NCI-H1436 treated with DMSO at 0.1 percent for 48 hours (cell line): ENCODE results near the gene GPR32.
"Not testable (repeated sequence)": the region's sequence is repeated elsewhere in the genome, so short reads cannot be mapped to it uniquely, and the experiment has no call there.

Experiments
- DNase-seq: peaks from one replicate; lab custom pipeline; 2025; lab: John Stamatoyannopoulos, UW

Gene GPR32

GRCh38 chr19:50780753-50781435, 10.6 kb downstream of the GPR32 start:
- DNase-seq = no peak

- DNase-seq = not testable (repeated sequence)
These were observed 13.5 kb downstream of the GPR32 start for GRCh38 chr19:50783848-50784152.

DNA sequence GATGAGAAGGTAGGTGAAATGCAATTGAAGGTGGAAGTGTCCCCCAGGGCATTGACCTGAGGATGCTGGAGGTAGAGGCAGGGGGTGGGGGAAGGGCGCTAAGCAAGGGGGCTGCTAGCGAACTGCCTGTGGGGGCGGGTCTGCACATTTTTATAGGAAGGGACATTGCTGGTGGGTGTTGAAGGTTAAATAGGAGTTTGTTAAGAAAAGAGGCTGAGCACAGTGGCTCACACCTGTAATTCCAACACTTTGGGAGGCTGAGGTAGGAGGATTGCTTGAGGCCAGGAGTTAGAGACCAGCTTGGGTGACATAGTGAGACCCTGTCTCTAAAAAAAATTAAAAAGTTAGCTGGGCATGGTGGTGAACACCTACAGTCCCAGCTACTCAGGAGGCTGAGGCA, 14.4 kb downstream of the GPR32 start:
- no peak for DNase-seq

DNA sequence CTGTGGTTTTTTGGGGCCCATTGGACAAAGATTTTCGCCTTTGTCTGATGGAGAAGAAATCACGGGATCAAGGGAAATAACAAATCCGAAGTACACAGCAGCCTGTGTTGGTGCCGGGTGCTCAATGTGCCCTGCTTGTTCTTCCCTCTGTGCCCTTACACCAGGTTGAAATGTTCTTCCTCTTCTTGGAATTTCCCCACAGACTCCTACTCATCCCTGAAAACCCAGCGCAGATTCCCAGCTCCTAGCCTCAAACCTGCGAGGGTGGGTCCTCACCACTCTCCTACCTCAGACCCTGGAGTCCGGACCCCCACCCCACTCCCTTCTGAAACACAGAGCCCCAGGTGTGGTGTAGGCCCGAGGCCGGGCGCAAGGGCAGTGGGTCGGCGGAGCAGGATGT, 15.1 kb downstream of the GPR32 start:
- no peak for DNase-seq

- DNase-seq = no peak
These were observed 20.1 kb downstream of the GPR32 start, which contains the start of gene ACP4 for GRCh38 chr19:50790396-50790795. ACP4 (plus strand) TSS chr19:50790415; CDS start chr19:50790415, 0 bp downstream.

- DNase-seq = no peak
These were observed 20.7 kb downstream of the GPR32 start for GRCh38 chr19:50790922-50791467.

GRCh38 chr19:50791594-50792271, 21.5 kb downstream of the GPR32 start:
- DNase-seq = no peak

GRCh38 chr19:50792272-50793250, 22.3 kb downstream of the GPR32 start:
- DNase-seq = no peak

DNA sequence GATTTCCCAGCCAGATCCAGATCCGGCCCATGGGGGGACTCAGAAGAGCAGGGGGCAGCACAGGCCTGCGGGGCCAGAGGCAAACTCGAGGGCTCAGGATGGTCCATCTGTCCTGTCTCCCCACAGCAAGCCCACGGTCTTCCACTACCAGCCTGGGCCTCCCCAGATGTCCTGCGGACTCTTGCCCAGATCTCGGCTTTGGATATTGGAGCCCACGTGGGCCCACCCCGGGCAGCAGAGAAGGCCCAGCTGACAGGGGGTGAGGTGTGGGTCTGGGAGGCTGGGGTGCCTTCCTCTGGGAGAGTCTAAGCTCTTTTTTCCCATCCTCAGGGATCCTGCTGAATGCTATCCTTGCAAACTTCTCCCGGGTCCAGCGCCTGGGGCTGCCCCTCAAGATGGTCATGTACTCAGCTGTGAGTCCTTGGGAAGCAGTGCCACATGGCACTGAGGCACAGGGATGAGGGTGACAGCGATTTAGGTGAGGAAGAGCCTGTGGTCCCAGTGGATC, 23.3 kb downstream of the GPR32 start:
- DNase-seq = no peak

- DNase-seq = no peak
These were observed 24.0 kb downstream of the GPR32 start for GRCh38 chr19:50794074-50794875.

DNA sequence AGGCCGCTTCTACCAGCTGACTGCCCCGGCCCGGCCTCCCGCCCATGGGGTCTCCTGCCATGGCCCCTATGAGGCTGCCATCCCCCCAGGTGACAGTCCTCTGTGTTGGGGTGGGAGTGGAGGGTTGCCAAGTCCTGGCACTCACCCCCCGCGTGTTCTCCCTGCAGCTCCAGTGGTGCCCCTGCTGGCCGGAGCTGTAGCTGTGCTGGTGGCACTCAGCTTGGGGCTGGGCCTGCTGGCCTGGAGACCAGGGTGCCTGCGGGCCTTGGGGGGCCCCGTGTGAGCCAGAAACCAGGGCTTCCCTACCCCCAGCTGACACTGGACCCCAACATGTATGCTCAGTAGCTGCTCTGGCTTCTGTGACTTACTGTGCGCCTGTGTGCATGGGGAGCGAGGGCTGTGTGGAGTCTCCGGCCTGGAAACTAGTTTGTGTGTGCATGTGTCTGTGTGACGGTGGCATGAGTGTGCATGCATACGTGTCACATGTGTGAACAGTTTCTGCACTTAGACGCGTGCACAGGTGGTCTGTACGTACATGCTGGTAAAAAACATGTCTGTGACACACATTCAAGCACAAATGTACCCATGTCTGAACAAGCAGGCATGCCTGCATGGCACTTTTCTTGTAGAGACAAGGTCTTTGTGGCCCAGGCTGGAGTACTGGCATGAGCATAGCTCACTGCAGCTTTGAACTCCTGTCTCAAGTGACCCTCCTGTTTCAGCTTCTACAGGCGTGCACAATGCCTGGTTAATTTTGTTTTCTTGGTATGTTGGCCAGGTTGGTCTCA, 24.8 kb downstream of the GPR32 start:
- no peak for DNase-seq

GRCh38 chr19:50795664-50796073, 25.4 kb downstream of the GPR32 start:
- no peak for DNase-seq

DNA sequence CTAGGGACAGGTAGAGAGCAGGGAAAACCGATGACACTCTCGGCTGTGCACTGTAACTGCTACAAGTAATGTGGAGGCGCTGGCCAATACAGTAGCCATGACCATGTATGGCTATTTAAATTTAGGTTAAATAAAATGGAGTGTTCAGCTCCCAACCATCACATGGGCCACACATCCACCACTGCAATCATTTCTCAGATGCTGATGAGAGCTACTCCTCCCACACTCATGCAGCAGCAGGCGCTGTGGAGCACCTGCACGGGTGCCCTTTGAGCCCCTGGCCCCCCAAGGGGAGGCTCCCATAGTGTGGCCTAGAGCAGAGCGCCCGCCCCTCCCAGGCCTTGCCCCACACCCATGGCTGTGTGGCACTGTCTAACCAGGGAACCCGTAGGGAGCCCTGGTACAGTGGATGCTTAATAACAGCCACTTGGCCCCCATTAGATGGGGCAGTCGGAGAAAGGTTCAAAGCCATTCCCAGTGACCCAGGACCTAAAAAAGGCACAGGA, 25.9 kb downstream of the GPR32 start:
- no peak for DNase-seq

- no peak for DNase-seq
These were observed 26.6 kb downstream of the GPR32 start for GRCh38 chr19:50796634-50797428.

- no peak for DNase-seq
These were observed 27.1 kb downstream of the GPR32 start for GRCh38 chr19:50797429-50797780.

GRCh38 chr19:50797781-50798658, 27.8 kb downstream of the GPR32 start:
- DNase-seq = no peak

GRCh38 chr19:50798659-50799546, 28.6 kb downstream of the GPR32 start:
- DNase-seq = no peak

DNA sequence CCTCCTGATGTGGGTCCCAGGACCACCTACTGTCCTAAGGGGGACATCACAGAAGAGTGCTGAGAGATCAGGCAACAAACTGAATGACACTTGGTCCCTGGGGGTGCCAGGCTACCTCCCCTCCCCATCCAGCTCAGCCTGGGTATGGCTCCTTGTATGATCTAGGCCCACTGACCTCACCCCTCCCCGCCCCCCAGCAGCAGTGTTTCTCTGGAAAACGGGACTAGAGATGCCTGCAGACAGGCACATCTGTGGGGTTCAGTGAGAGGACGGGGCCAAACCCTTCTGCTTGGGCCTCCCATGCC, 29.2 kb downstream of the GPR32 start:
- no peak for DNase-seq
